Sciatic nerve (tissue), 2 donors: Measurements from ENCODE around the gene MCOLN2. TPM values are rescaled to one million over a fixed set of nuclear protein-coding genes. Genes with fewer than 3 reads are reported as not detected.
"Not testable (repeated sequence)": the region's sequence is repeated elsewhere in the genome, so short reads cannot be mapped to it uniquely, and the experiment has no call there.

Experiments used
- ATAC-seq: fragments of 200-7000 bp; cut with Tn5 transposase; one replicate; pipeline ENCODE4 v1.9.1; 2020; ENCODE audit warnings: mild to moderate bottlenecking, moderate library complexity
- DNase-seq: peaks from one replicate; pipeline ENCODE4 v3.0.0-alpha.2; 2020; ENCODE audit warnings: low spot score
- intact Hi-C: fragments of 100-400 bp; cut with DNase I; formaldehyde crosslinking; loops from one replicate; pipeline ENCODE4 v1.14.2; 2022
- total RNA-seq: library from RNA; stranded (reverse); fragmentation: NEBNext Ultra II Directional; extraction: Animal tissue kit (Norgen Biotek cat#: 25700); gene quantifications from one replicate; pipeline ENCODE4 v1.2.1, GENCODE V29; 2021
- donor health status: DM: no; HTN: no; CAD: no.
- donor health status: DM: no; HTN: no; CAD: no.

Gene MCOLN2
- total RNA-seq, 1 donor from 2014 or later, result 6.5 TPM

GRCh38 chr1:84916897-84917296 is 80.0 kb downstream of the MCOLN2 start:
- ATAC-seq (no peak), DNase-seq (no peak)
- intact Hi-C loops, result no loop called here

- intact Hi-C loops, result no loop called here
- no peak for DNase-seq
- no peak for ATAC-seq
These were observed 83.4 kb downstream of the MCOLN2 start for GRCh38 chr1:84913555-84913892.

GRCh38 chr1:84912726-84913554 is 84.0 kb downstream of the MCOLN2 start:
- ATAC-seq (no peak), DNase-seq (no peak)
- intact Hi-C loops, result no loop called here

- intact Hi-C loops, ATAC-seq, DNase-seq: not testable (repeated sequence)
These were observed 88.0 kb downstream of the MCOLN2 start for GRCh38 chr1:84908746-84909464.

GRCh38 chr1:84907095-84907827 is 89.7 kb downstream of the MCOLN2 start:
- intact Hi-C loops, result no loop called here

GRCh38 chr1:84902727-84903126 is 94.2 kb downstream of the MCOLN2 start:
- not testable (repeated sequence) for DNase-seq, ATAC-seq

More at GRCh38 chr1:84907095-84907827, 89.7 kb downstream of the MCOLN2 start:
- no peak for DNase-seq
- ATAC-seq, result no peak

GRCh38 chr1:84899969-84900368 is 96.9 kb downstream of the MCOLN2 start:
- intact Hi-C loops, result no loop called here
- ATAC-seq (no peak), DNase-seq (no peak)

More at GRCh38 chr1:84902727-84903126, 94.2 kb downstream of the MCOLN2 start:
- intact Hi-C loops, result not testable (repeated sequence)

- ATAC-seq (no peak), DNase-seq (no peak)
- intact Hi-C loops, result no loop called here
These were observed 100.6 kb downstream of the MCOLN2 start for GRCh38 chr1:84896279-84896678.

- no peak for ATAC-seq
- intact Hi-C loops, result no loop called here
- DNase-seq, result no peak
These were observed 104.0 kb downstream of the MCOLN2 start, which contains the start of gene LPAR3 for GRCh38 chr1:84892705-84893618. LPAR3 (minus strand) TSS chr1:84893206; CDS start chr1:84866120, 27,086 bp downstream.

GRCh38 chr1:84890566-84890965 is 106.3 kb downstream of the MCOLN2 start:
- intact Hi-C loops, result no loop called here
- no peak for ATAC-seq
- DNase-seq, result no peak

GRCh38 chr1:84889437-84889836 is 107.5 kb downstream of the MCOLN2 start:
- ATAC-seq (no peak), DNase-seq (no peak)
- intact Hi-C loops, result no loop called here

GRCh38 chr1:84888753-84889152 is 108.2 kb downstream of the MCOLN2 start:
- intact Hi-C loops, result no loop called here
- ATAC-seq (no peak), DNase-seq (no peak)

GRCh38 chr1:84887261-84887934 is 109.5 kb downstream of the MCOLN2 start:
- DNase-seq, result no peak
- ATAC-seq, result no peak
- intact Hi-C loops, result no loop called here

- ATAC-seq (no peak), DNase-seq (no peak)
- intact Hi-C loops, result no loop called here
These were observed 111.4 kb downstream of the MCOLN2 start for GRCh38 chr1:84885469-84885868.

GRCh38 chr1:84884671-84885389 is 112.1 kb downstream of the MCOLN2 start:
- DNase-seq (no peak), ATAC-seq (no peak)
- intact Hi-C loops, result no loop called here

- ATAC-seq, result no peak
- intact Hi-C loops, result no loop called here
These were observed 113.6 kb downstream of the MCOLN2 start for GRCh38 chr1:84883286-84883685.

GRCh38 chr1:84877592-84877991 is 119.3 kb downstream of the MCOLN2 start:
- intact Hi-C loops, result loop anchor here (5.0 kb wide), 1 partner anchor 135 kb away; no protein-coding TSS in a partner anchor
- ATAC-seq, result no peak
- DNase-seq, result no peak

More at GRCh38 chr1:84883286-84883685, 113.6 kb downstream of the MCOLN2 start:
- no peak for DNase-seq
